ENCODE data around the gene SOX5. TPM values are rescaled to one million over a fixed set of nuclear protein-coding genes. Genes with fewer than 3 reads are reported as not detected.

Gene SOX5
- total and polyA plus RNA-seq, 2 experiments from 2014 or later = 1.0 to 4.7 TPM

DNA sequence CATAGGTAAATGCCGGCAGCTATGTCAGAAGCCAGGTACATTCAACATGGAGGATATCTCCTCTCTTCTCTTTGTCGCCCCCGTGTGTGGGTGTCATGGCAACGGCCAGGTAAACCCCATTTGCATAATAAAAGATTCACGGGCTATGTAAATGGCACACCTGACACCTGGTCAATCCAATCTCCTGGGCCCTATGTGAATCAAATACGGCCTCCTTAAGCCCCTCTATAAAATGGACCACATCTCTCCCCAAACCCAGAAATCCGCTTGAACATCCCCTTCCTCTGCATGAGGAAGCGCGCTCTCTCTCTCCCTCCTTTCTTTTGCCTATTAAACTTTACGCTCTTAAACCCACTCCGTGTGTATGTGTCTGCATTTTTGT lies 363.7 kb downstream of the SOX5 start:
- Mint-ChIP-seq H3K4me1 (peaks cover 28% of the 10 kb centered on the region), H3K36me3 (ENCODE audit: low read depth) (no peaks in the 10 kb centered on the region; the same call in 2 of the 3 replicates), H3K4me3 (no peak overlapping the region; the same call in 2 of the 3 replicates), H3K9me3 (no peaks in the 10 kb centered on the region), H3K27ac (peak overlapping the region; percentile 90), H3K27me3 (ENCODE audit: insufficient read depth, low read depth, poor library complexity) (peaks cover 1% of the 10 kb centered on the region)
- no peaks in the 10 kb centered on the region for H3K79me2 ChIP-seq (replicated peaks; ENCODE audit: insufficient read depth)
- TF ChIP-seq CREB1 (CRISPR knock-in tag; IDR thresholded peaks at IDR 0.05; ENCODE audit: low read depth) (peak; percentile 42; the same call in 1 of the 2 replicates), ZNF114 (CRISPR knock-in tag; IDR thresholded peaks at IDR 0.05) (no peak), EZH2 (IDR thresholded peaks at IDR 0.05; ENCODE audit: low read depth, unreplicated experiment) (no peak)
- TF ChIP-seq, protein P1, sequence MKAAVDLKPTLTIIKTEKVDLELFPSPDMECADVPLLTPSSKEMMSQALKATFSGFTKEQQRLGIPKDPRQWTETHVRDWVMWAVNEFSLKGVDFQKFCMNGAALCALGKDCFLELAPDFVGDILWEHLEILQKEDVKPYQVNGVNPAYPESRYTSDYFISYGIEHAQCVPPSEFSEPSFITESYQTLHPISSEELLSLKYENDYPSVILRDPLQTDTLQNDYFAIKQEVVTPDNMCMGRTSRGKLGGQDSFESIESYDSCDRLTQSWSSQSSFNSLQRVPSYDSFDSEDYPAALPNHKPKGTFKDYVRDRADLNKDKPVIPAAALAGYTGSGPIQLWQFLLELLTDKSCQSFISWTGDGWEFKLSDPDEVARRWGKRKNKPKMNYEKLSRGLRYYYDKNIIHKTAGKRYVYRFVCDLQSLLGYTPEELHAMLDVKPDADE (IDR thresholded peaks at IDR 0.05) = no peak
- TF ChIP-seq, protein P2, sequence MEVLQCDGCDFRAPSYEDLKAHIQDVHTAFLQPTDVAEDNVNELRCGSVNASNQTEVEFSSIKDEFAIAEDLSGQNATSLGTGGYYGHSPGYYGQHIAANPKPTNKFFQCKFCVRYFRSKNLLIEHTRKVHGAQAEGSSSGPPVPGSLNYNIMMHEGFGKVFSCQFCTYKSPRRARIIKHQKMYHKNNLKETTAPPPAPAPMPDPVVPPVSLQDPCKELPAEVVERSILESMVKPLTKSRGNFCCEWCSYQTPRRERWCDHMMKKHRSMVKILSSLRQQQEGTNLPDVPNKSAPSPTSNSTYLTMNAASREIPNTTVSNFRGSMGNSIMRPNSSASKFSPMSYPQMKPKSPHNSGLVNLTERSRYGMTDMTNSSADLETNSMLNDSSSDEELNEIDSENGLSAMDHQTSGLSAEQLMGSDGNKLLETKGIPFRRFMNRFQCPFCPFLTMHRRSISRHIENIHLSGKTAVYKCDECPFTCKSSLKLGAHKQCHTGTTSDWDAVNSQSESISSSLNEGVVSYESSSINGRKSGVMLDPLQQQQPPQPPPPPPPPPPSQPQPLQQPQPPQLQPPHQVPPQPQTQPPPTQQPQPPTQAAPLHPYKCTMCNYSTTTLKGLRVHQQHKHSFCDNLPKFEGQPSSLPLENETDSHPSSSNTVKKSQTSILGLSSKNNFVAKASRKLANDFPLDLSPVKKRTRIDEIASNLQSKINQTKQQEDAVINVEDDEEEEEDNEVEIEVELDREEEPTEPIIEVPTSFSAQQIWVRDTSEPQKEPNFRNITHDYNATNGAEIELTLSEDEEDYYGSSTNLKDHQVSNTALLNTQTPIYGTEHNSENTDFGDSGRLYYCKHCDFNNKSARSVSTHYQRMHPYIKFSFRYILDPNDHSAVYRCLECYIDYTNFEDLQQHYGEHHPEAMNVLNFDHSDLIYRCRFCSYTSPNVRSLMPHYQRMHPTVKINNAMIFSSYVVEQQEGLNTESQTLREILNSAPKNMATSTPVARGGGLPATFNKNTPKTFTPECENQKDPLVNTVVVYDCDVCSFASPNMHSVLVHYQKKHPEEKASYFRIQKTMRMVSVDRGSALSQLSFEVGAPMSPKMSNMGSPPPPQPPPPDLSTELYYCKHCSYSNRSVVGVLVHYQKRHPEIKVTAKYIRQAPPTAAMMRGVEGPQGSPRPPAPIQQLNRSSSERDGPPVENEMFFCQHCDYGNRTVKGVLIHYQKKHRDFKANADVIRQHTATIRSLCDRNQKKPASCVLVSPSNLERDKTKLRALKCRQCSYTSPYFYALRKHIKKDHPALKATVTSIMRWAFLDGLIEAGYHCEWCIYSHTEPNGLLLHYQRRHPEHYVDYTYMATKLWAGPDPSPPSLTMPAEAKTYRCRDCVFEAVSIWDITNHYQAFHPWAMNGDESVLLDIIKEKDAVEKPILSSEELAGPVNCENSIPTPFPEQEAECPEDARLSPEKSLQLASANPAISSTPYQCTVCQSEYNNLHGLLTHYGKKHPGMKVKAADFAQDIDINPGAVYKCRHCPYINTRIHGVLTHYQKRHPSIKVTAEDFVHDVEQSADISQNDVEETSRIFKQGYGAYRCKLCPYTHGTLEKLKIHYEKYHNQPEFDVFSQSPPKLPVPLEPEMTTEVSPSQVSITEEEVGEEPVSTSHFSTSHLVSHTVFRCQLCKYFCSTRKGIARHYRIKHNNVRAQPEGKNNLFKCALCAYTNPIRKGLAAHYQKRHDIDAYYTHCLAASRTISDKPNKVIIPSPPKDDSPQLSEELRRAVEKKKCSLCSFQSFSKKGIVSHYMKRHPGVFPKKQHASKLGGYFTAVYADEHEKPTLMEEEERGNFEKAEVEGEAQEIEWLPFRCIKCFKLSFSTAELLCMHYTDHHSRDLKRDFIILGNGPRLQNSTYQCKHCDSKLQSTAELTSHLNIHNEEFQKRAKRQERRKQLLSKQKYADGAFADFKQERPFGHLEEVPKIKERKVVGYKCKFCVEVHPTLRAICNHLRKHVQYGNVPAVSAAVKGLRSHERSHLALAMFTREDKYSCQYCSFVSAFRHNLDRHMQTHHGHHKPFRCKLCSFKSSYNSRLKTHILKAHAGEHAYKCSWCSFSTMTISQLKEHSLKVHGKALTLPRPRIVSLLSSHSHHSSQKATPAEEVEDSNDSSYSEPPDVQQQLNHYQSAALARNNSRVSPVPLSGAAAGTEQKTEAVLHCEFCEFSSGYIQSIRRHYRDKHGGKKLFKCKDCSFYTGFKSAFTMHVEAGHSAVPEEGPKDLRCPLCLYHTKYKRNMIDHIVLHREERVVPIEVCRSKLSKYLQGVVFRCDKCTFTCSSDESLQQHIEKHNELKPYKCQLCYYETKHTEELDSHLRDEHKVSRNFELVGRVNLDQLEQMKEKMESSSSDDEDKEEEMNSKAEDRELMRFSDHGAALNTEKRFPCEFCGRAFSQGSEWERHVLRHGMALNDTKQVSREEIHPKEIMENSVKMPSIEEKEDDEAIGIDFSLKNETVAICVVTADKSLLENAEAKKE (CRISPR knock-in tag; IDR thresholded peaks at IDR 0.05) = 0 out of 2 replicates have a peak, but pooled peaks have one; percentile 19
- TF ChIP-seq, protein P3, sequence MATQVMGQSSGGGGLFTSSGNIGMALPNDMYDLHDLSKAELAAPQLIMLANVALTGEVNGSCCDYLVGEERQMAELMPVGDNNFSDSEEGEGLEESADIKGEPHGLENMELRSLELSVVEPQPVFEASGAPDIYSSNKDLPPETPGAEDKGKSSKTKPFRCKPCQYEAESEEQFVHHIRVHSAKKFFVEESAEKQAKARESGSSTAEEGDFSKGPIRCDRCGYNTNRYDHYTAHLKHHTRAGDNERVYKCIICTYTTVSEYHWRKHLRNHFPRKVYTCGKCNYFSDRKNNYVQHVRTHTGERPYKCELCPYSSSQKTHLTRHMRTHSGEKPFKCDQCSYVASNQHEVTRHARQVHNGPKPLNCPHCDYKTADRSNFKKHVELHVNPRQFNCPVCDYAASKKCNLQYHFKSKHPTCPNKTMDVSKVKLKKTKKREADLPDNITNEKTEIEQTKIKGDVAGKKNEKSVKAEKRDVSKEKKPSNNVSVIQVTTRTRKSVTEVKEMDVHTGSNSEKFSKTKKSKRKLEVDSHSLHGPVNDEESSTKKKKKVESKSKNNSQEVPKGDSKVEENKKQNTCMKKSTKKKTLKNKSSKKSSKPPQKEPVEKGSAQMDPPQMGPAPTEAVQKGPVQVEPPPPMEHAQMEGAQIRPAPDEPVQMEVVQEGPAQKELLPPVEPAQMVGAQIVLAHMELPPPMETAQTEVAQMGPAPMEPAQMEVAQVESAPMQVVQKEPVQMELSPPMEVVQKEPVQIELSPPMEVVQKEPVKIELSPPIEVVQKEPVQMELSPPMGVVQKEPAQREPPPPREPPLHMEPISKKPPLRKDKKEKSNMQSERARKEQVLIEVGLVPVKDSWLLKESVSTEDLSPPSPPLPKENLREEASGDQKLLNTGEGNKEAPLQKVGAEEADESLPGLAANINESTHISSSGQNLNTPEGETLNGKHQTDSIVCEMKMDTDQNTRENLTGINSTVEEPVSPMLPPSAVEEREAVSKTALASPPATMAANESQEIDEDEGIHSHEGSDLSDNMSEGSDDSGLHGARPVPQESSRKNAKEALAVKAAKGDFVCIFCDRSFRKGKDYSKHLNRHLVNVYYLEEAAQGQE (IDR thresholded peaks at IDR 0.05; ENCODE audit: unreplicated experiment) = no peak
- TF ChIP-seq, protein P4, sequence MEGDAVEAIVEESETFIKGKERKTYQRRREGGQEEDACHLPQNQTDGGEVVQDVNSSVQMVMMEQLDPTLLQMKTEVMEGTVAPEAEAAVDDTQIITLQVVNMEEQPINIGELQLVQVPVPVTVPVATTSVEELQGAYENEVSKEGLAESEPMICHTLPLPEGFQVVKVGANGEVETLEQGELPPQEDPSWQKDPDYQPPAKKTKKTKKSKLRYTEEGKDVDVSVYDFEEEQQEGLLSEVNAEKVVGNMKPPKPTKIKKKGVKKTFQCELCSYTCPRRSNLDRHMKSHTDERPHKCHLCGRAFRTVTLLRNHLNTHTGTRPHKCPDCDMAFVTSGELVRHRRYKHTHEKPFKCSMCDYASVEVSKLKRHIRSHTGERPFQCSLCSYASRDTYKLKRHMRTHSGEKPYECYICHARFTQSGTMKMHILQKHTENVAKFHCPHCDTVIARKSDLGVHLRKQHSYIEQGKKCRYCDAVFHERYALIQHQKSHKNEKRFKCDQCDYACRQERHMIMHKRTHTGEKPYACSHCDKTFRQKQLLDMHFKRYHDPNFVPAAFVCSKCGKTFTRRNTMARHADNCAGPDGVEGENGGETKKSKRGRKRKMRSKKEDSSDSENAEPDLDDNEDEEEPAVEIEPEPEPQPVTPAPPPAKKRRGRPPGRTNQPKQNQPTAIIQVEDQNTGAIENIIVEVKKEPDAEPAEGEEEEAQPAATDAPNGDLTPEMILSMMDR (conservative IDR thresholded peaks at IDR 0.05; ENCODE audit: low read depth in 2 of 2) = peak in 1 of 2 experiments; percentile 38; a peak in 2 of 4 replicates
- no peaks in the 10 kb centered on the region for H3F3A ChIP-seq (replicated peaks; ENCODE audit: low read depth)
- H4K20me1 ChIP-seq (replicated peaks; ENCODE audit: insufficient read depth) = no peaks in the 10 kb centered on the region
- H3K4me2 ChIP-seq = 0 out of 2 replicates have a peak overlapping the region, but pooled peaks have one; percentile 12
- H3K9me2 ChIP-seq (ENCODE audit: insufficient read depth) = no peaks in the 10 kb centered on the region
- H3K4me1 ChIP-seq (ENCODE audit: insufficient read depth) = peaks cover 24% of the 10 kb centered on the region
- no peaks in the 10 kb centered on the region for H3K36me3 ChIP-seq (ENCODE audit: insufficient read depth)
- ATAC-seq (peak; percentile 97), DNase-seq (ENCODE audit: low spot score) (peak; percentile 98)
- peak overlapping the region; percentile 89 for H3K27ac ChIP-seq (ENCODE audit: low read depth)
- no peaks in the 10 kb centered on the region for H3K27me3 ChIP-seq (ENCODE audit: insufficient read depth)
- H3K4me3 ChIP-seq = no peak overlapping the region
- H2AFZ ChIP-seq = no peak overlapping the region
